Tibial artery (tissue), 4 donors: ENCODE data around the gene CREB3L2.

Source experiments
- DNase-seq, 2 donors: peaks; one replicate each; pipeline ENCODE4 v3.0.0-alpha.2; 2019
- H3K27ac ChIP-seq, 2 donors: fragments of 200-600 bp; sonication (generic) in 1 of 2; 1 replicate in 1 of 2; 2 replicates in 1 of 2; pipeline ENCODE4 v1.5.1; 2018 to 2019; ENCODE audit warnings: mild to moderate bottlenecking in 1 of 2
- H3K27me3 ChIP-seq, 2 donors: fragments of 200-600 bp; sonication (generic) in 1 of 2; one replicate each; pipeline versions ENCODE4 v1.5.1 to v1.6.0; 2016 to 2019
- H3K36me3 ChIP-seq, 3 donors: fragments of 200-600 bp; sonication (generic) in 2 of 3; one replicate each; pipeline ENCODE4 v1.5.1; 2016 to 2019; ENCODE audit warnings: mild to moderate bottlenecking in 2 of 3
- H3K4me1 ChIP-seq, 4 donors: fragments of 200-600 bp; sonication (generic) in 2 of 4; 1 replicate in 3 of 4; 2 replicates in 1 of 4; pipeline ENCODE4 v1.5.1; 2016 to 2019
- H3K4me3 ChIP-seq, 2 donors: fragments of 200-600 bp; sonication (generic) in 1 of 2; 1 replicate in 1 of 2; 2 replicates in 1 of 2; pipeline ENCODE4 v1.5.1; 2018 to 2019; ENCODE audit warnings: mild to moderate bottlenecking in 2 of 2
- H3K9me3 ChIP-seq, 3 donors: fragments of 200-600 bp; sonication (generic) in 1 of 3; one replicate each; pipeline ENCODE4 v1.5.1; 2016 to 2019
- intact Hi-C: fragments of 100-400 bp; cut with DNase I; formaldehyde crosslinking; loops from one replicate; pipeline ENCODE4 v1.15.0; 2023; ENCODE audit warnings: low total_unique reads
- TF ChIP-seq, protein P1 (sequence below), 2 experiments: fragments of 200-600 bp in 1 of 2; fragments of 450-650 bp in 1 of 2; IDR thresholded peaks; one replicate each; pipeline ENCODE4 v1.5.1; 2017 to 2019; ENCODE audit warnings: antibody characterized with exemption in 2 of 2, mild to moderate bottlenecking in 1 of 2, moderate library complexity in 1 of 2

The CREB3L2 gene

DNA sequence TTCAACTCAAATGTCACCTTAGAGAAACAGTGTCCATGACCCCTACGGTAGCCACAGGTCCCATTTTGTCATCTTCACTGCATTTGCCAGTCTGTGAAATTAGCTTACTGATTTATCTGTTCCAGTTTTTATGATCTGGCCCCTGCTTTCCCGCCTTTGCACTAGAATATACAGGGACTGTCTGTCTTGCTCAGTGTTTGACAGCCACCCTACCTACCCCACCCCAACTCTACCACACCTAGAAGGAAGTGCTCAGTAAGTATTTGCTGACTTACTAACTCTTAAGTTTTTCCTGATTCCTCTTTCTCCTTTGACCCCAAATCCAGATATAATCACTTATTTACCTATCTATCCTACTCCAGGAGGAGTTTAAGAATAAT is 49.5 kb downstream of the CREB3L2 start:
- intact Hi-C loops = no loop called here
- no peaks in the 10 kb centered on the region for H3K27me3 ChIP-seq
- no peak for DNase-seq
- H3K4me3 ChIP-seq = no peak overlapping the region
- H3K27ac ChIP-seq = peak overlapping the region; percentile 77 to 80
- no peaks in the 10 kb centered on the region for H3K36me3 ChIP-seq
- no peaks in the 10 kb centered on the region for H3K9me3 ChIP-seq
- peaks cover 0 to 99% (median 71%) of the 10 kb centered on the region in 4 donors for H3K4me1 ChIP-seq
- TF ChIP-seq, protein P1, sequence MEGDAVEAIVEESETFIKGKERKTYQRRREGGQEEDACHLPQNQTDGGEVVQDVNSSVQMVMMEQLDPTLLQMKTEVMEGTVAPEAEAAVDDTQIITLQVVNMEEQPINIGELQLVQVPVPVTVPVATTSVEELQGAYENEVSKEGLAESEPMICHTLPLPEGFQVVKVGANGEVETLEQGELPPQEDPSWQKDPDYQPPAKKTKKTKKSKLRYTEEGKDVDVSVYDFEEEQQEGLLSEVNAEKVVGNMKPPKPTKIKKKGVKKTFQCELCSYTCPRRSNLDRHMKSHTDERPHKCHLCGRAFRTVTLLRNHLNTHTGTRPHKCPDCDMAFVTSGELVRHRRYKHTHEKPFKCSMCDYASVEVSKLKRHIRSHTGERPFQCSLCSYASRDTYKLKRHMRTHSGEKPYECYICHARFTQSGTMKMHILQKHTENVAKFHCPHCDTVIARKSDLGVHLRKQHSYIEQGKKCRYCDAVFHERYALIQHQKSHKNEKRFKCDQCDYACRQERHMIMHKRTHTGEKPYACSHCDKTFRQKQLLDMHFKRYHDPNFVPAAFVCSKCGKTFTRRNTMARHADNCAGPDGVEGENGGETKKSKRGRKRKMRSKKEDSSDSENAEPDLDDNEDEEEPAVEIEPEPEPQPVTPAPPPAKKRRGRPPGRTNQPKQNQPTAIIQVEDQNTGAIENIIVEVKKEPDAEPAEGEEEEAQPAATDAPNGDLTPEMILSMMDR (IDR thresholded peaks at IDR 0.05) = no peak

DNA sequence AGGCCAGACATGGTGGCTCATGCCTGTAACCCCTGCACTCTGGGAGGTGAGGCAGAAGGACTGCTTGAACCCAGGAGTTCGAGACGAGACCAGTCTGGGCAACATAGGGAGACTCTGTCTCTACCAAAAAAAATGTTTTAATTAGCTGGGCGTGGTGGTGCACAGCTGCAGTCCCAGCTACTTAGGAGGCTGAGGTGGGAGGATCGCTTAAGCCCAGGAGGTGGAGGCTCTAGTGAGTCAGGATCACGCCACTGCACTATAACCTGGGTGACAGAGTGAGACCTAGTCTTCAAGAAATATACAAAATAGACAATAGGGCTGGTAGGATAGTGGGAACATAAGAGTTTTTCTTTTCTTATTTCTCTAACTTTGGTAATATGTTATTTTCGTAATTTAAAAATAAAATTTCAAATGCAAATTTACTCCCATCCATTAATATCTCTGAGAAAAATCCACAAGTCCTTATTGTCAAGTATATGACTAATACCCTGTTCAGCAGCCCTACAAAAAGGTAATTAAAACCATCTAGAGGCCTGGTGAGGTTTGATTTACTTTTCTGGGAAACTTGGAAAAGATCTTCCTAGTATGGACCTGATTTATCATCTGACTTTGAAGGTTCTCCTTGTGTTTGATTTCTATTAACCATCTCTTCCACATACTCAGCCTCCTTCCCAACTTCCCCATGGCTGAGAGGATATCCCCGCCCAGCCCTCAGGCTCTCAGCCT is 50.0 kb downstream of the CREB3L2 start:
- TF ChIP-seq, protein P1 (IDR thresholded peaks at IDR 0.05) = no peak
- Histone ChIP-seq H3K9me3 (no peaks in the 10 kb centered on the region), H3K36me3 (no peaks in the 10 kb centered on the region), H3K27me3 (no peaks in the 10 kb centered on the region), H3K4me3 (no peak overlapping the region), H3K4me1 (peaks cover 0 to 98% (median 71%) of the 10 kb centered on the region in 4 donors), H3K27ac (peak overlapping the region; percentile 77 to 80)
- intact Hi-C loops = no loop called here
- DNase-seq = no peak

DNA sequence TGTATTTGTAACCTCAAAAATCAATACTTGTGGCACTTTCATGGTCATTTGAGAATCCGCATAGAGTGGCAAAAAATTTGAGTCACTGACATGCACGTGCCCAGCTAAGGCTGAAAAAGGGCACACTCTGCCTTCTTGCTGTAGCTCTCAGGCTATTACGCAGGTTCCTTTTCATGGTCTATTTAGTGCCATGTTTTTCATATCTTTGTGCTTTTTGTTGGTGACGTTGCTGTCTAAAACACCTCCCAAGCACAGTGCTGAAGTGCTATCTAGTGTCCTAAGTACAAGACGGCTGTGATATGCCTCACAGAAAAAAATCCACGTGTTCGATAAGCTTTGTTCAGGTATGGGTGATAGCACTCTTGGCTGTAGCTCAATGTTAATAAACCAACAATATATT is 50.9 kb downstream of the CREB3L2 start:
- intact Hi-C loops = no loop called here
- TF ChIP-seq, protein P1 (IDR thresholded peaks at IDR 0.05) = no peak
- Histone ChIP-seq H3K36me3 (no peaks in the 10 kb centered on the region), H3K27me3 (no peaks in the 10 kb centered on the region), H3K4me1 (peaks cover 0 to 93% (median 63%) of the 10 kb centered on the region in 4 donors), H3K4me3 (no peak overlapping the region), H3K27ac (peak overlapping the region; percentile 77 to 80), H3K9me3 (no peaks in the 10 kb centered on the region)
- DNase-seq = no peak

DNA sequence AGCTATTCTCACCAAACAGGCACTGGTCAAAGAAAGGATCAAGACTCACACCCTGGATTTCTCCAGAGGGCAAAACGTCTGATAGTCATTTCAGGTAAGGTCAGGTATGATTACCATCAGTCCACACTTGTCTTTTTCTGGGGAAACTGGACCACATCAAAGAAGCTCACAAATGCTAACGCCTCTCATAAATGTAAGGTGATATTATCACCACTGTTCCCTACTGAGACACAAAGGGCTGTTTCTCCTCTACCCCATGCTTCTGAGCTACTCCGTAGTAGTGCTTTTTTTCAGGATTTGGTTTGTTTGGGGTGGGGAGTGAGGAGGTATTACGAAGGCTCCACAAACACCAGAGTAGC is 51.6 kb downstream of the CREB3L2 start:
- Histone ChIP-seq H3K27ac (peak overlapping the region; percentile 77 to 80), H3K27me3 (no peaks in the 10 kb centered on the region), H3K9me3 (no peaks in the 10 kb centered on the region), H3K4me3 (no peak overlapping the region), H3K4me1 (peaks cover 0 to 93% (median 62%) of the 10 kb centered on the region in 4 donors), H3K36me3 (no peaks in the 10 kb centered on the region)
- no peak for DNase-seq
- intact Hi-C loops = no loop called here
- TF ChIP-seq, protein P1 (IDR thresholded peaks at IDR 0.05) = no peak

DNA sequence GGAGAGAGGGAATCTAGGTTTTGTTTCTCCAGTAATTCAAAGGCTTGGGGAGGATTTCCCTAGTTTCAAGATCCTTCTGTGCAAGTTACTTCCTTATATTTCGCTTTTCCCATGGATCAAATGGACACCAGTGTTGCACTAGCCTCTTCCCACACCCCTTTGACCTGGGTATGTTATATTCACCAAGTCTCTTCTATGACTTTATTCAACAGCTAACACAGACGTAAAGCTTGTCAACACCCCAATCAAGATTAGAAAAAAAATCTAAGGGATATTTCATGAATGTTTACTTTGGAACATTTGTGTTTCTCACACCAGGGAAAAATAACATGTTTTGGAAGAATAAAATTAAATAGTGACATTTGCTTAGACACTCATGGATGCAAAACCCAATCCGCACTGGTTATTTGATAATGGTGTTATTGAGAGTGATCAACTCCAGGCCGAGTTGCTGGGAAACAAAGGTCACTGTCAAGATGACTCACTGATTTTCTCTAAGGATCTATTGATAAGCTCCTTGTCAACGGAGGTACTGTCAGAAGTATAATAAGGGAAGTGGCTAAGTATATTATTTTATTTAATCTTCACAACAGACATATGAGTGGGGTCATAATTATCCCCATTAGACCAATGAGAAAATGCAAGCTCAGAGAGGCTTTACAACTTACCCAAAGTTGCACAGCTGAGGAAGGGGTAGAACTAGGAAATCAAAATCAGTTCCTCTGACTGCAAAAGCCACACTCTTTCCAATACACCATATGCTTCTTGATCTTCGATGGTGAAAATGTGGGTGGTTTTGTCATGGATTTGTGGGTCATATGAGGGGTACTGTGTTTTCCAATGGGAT is 52.2 kb downstream of the CREB3L2 start:
- H3K36me3 ChIP-seq = no peaks in the 10 kb centered on the region
- peaks cover 0 to 93% (median 64%) of the 10 kb centered on the region in 4 donors for H3K4me1 ChIP-seq
- H3K9me3 ChIP-seq = no peaks in the 10 kb centered on the region
- DNase-seq = no peak
- no peaks in the 10 kb centered on the region for H3K27me3 ChIP-seq
- no peak overlapping the region for H3K4me3 ChIP-seq
- peak overlapping the region; percentile 77 to 80 for H3K27ac ChIP-seq
- TF ChIP-seq, protein P1 (IDR thresholded peaks at IDR 0.05) = no peak
- intact Hi-C loops = no loop called here
